Hematopoietic multipotent progenitor cell (in vitro differentiated cells): ENCODE data around the gene DGKG. TPM values are rescaled to one million over a fixed set of nuclear protein-coding genes. Genes with fewer than 3 reads are reported as not detected.

Source experiments
- DNase-seq, 3 donors: peaks; one replicate each; pipeline ENCODE4 v3.0.0-alpha.2; 2011 to 2015; ENCODE audit warnings: low read depth in 2 of 3, low spot score in 2 of 3
- total RNA-seq: library from RNA; depleted of rRNA; stranded (reverse); fragments of >200 nt; gene quantifications from one replicate; pipeline ENCODE4 v1.2.3, GENCODE V29; 2012

DGKG gene
- total RNA-seq, 1 donor = 6.2 TPM

GRCh38 chr3:186119499-186119898 is 242.5 kb downstream of the DGKG start:
- DNase-seq = no peak

GRCh38 chr3:186118692-186119091 is 243.3 kb downstream of the DGKG start:
- DNase-seq = no peak

GRCh38 chr3:186117521-186118134 is 244.4 kb downstream of the DGKG start:
- no peak for DNase-seq

- no peak for DNase-seq
These were observed 246.6 kb downstream of the DGKG start for GRCh38 chr3:186115239-186115996.

GRCh38 chr3:186110975-186111974 is 250.8 kb downstream of the DGKG start:
- DNase-seq = peak in 2 of 3 donors; percentile 41 to 57

GRCh38 chr3:186109897-186110803 is 251.9 kb downstream of the DGKG start:
- DNase-seq = peak in 1 of 3 donors; percentile 7

GRCh38 chr3:186108941-186109865 is 252.8 kb downstream of the DGKG start, which contains the start of gene ETV5:
Gene ETV5 (minus strand): TSS chr3:186109089. CDS start chr3:186105868, 3,221 bp downstream.
- DNase-seq = peak; percentile 53 to 99 (median 99)

GRCh38 chr3:186108106-186108940 is 253.7 kb downstream of the DGKG start:
- DNase-seq = peak in 2 of 3 donors; percentile 45 to 72

GRCh38 chr3:186107215-186108105 is 254.6 kb downstream of the DGKG start:
- DNase-seq = peak in 2 of 3 donors; percentile 59 to 64

- peak in 1 of 3 donors; percentile 18 for DNase-seq
These were observed 256.5 kb downstream of the DGKG start for GRCh38 chr3:186105543-186105942.

GRCh38 chr3:186102687-186103086 is 259.3 kb downstream of the DGKG start:
- DNase-seq = no peak

- no peak for DNase-seq
These were observed 261.6 kb downstream of the DGKG start for GRCh38 chr3:186100398-186100797.

- DNase-seq = no peak
These were observed 262.9 kb downstream of the DGKG start for GRCh38 chr3:186099178-186099577.

- no peak for DNase-seq
These were observed 263.3 kb downstream of the DGKG start for GRCh38 chr3:186098740-186099139.

- DNase-seq = peak in 2 of 3 donors; percentile 62 to 79
These were observed 264.2 kb downstream of the DGKG start for GRCh38 chr3:186097663-186098451.

GRCh38 chr3:186097317-186097662 is 264.7 kb downstream of the DGKG start:
- no peak for DNase-seq
